Sigmoid colon (tissue), 4 donors: Measurements from ENCODE around the gene HVCN1.

Source experiments
- POLR2A ChIP-seq, 2 donors: fragments of 450-650 bp; IDR thresholded peaks; one replicate each; pipeline ENCODE4 v1.6.1; 2016; ENCODE audit warnings: antibody characterized with exemption in 2 of 2, mild to moderate bottlenecking in 2 of 2, moderate library complexity in 2 of 2
- POLR2AphosphoS5 ChIP-seq, 4 donors: sonication (generic); formaldehyde crosslinking; IDR thresholded peaks; one replicate each; pipeline ENCODE4 v1.6.1; 2017; ENCODE audit warnings: antibody characterized with exemption in 4 of 4
- TF ChIP-seq, protein P1 (sequence below), 4 experiments: fragments of 450-650 bp in 3 of 4; fragments of 200-600 bp in 1 of 4; IDR thresholded peaks; one replicate each; pipeline ENCODE4 v1.5.1; 2016 to 2019; ENCODE audit warnings: antibody characterized with exemption in 4 of 4, mild to moderate bottlenecking in 3 of 4, moderate library complexity in 2 of 4

DNA sequence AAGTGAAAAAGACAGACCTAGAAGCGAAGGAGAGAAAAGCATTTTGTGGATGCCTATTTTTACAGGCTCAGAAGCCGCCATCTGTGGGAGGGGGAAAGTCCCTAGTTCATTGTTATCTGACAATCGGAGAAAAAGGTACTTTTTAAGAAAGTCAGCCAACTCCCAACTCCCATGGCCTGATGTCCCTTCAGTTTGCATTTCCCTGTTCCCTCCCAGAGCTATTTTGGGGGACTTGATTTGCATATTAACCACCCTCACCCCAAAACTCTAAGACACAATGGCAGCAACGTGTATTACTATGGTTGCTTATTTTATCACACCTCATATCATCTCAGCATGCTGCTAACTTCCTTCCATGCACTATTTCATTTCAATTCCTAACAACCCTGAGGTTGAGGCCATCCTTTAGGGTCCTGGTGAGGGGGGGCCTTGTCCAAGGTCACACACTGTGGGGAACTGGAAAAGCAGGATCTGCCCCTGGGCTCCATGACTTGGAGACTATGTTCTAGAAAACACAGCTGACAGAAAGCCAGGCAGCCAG is 18.7 kb downstream of the HVCN1 start:
- TF ChIP-seq POLR2A (IDR thresholded peaks at IDR 0.05) (no peak), POLR2AphosphoS5 (IDR thresholded peaks at IDR 0.05) (no peak)
- TF ChIP-seq, protein P1, sequence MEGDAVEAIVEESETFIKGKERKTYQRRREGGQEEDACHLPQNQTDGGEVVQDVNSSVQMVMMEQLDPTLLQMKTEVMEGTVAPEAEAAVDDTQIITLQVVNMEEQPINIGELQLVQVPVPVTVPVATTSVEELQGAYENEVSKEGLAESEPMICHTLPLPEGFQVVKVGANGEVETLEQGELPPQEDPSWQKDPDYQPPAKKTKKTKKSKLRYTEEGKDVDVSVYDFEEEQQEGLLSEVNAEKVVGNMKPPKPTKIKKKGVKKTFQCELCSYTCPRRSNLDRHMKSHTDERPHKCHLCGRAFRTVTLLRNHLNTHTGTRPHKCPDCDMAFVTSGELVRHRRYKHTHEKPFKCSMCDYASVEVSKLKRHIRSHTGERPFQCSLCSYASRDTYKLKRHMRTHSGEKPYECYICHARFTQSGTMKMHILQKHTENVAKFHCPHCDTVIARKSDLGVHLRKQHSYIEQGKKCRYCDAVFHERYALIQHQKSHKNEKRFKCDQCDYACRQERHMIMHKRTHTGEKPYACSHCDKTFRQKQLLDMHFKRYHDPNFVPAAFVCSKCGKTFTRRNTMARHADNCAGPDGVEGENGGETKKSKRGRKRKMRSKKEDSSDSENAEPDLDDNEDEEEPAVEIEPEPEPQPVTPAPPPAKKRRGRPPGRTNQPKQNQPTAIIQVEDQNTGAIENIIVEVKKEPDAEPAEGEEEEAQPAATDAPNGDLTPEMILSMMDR (IDR thresholded peaks at IDR 0.05), result no peak
